GM18505 (cell line): Measurements from ENCODE around the gene TLE2.

ENCODE experiments used
- ATAC-seq: cut with Tn5 transposase; IDR thresholded peaks from one replicate; pipeline ENCODE4 v1.9.1; 2021; ENCODE audit not compliant: unreplicated experiment
- POLR2A ChIP-seq: IDR thresholded peaks from 4 replicates; pipeline ENCODE4 v1.6.1; 2011; ENCODE audit warnings: borderline replicate concordance; ENCODE audit not compliant: insufficient read depth, insufficient read length; ENCODE audit errors: extremely low read depth

Gene TLE2

DNA sequence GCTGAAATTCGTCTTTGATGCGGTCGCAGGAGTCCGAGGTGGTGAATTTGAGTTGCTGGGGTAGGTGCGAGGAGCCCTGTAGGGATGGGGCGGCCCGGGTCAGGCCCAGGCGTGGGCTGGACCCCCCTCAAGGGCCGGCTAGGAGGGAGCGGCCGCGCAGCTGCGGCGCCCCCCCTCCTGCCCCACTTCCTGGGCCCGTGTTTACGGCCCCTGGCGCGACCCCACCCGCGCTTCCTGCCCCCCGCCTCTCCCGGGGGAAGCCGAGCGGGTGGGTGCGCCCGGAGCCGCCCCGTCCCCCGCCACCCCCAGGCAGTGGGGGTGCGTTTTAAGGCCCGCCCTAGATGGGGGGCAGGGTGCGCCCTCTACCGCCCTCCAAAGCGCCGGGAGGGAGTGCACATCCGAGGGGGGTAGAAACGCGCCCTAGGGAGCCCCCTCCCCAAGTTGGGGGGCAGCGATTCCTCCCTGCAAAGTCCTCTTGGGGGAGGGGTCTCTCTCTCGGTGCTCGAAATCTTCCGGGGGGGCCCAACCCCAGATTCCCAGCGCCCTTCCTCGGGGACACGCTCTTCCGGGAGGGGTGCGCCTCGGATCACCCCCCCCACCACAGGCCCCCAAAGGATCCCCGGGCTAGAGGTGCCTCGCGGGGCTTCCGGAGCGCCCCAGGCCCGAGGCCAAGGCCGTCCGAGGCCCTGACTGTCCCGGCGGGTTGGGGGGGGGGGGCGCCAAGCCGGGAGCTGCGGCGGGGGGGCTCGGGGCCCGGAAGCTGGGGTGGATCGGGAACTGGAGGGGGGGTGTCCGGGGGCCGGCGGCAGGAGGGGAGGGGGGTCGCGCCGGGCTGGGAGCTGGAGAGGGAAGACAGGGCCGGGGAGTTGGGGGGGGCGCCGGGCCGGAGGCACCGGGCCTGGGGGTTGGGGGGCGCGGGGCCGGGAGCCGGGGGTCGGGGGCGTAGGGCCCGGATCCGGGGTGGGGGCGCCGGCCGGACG, 32.4 kb upstream of the TLE2 start:
- peak; percentile 43 for TF ChIP-seq POLR2A
- no peak for ATAC-seq

- TF ChIP-seq POLR2A: no peak
- ATAC-seq: no peak
Observed at GRCh38 chr19:3060857-3061181, 31.7 kb upstream of the TLE2 start.

- no peak for TF ChIP-seq POLR2A
- ATAC-seq: no peak
Observed at GRCh38 chr19:3059653-3060052, 30.6 kb upstream of the TLE2 start.

- no peak for ATAC-seq
- TF ChIP-seq POLR2A: no peak
Observed at GRCh38 chr19:3058821-3059314, 29.8 kb upstream of the TLE2 start.

DNA sequence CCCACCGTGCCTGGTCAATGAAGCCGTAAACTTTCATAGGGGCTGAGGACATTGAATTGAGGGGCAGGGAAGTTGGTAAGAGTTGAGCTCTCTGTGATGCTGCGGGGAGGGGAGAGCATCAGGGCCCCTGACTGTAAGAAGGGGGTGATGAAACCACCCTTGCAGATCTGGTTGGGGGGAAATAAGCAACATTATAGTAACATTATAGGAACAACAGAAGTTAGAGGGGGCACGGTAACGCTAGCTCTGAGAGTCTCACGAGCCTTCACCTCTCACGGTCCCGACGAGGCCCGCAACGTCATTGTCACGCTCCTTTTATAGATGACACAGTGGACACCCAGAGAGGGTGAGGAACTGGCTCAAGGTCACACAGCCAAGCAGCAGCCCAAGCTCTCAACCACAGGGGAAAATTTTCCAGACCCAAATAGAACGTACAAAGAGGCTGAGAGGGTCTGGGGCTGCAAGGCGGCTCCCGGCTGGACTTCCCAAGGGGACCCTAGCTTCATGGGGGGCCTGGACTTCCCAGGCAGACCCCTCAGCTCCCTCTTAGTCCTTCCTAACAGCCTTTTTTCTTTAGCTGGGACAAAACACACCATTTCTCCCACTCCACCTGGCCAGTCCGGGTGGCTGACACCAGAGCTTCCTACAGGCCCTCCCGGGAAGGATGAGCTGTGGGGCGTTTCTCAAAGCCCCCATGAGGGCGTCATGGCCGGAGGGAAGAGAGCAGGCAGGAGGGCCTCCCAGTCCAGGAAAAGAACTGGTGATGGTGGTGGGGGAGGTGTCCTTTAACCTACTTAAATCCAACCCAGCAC, 29.1 kb upstream of the TLE2 start:
- no peak for ATAC-seq
- TF ChIP-seq POLR2A: peak; percentile 24

DNA sequence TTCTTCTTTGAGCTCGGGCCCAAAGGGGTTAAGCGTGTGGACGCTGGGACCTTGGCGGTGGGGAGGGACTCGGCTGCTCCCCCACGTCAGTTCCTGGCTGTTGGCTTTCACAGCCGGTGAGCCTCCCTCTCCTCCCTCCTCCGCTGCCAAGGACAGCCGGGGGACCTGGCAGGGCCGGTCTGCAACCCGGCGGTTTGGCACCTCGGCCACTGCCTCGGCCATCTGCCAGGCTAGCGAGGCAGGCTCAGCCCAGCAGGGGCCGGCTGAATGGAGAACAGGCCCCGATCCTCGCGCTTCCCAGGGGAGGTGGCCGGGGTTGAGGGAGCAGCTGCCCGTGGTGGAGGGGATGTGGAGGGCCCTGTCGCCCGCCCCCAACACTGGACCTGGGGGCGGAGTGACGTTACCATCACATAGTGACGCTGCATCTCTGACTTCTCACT, 28.2 kb upstream of the TLE2 start:
- no peak for ATAC-seq
- no peak for TF ChIP-seq POLR2A

DNA sequence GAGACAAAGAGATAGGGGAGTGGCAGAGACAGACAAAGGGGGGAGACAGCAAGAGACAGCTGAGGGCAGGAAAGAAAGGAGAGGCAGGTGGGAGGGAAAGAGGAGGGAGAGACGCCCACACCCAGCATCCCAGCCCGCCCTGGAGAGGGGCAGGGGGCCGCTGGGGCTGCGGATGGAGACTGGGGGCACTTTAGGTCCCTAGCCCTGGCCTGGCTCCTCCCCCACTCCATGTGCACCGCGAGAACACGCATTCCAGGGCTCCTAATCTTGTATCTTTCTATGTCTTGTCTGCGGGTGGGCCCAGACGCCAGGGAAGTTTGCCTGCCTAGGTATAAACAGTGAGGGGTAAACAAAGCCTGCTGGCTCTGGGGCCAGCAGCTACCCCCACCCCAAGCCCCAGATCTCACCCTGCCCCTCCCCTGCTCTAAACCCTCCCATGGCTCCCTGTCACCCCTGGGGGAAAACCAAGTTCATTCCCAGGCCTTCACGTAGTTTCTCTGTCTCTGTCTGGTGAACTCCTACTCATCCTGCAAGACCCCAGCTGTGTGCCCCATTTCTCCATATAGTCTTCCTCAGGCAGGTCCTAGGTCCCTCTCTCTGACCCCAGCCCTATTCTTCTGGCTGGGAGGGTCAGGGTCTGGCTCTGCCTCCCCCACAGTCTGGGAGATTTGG, 27.5 kb upstream of the TLE2 start:
- no peak for TF ChIP-seq POLR2A
- ATAC-seq: no peak

DNA sequence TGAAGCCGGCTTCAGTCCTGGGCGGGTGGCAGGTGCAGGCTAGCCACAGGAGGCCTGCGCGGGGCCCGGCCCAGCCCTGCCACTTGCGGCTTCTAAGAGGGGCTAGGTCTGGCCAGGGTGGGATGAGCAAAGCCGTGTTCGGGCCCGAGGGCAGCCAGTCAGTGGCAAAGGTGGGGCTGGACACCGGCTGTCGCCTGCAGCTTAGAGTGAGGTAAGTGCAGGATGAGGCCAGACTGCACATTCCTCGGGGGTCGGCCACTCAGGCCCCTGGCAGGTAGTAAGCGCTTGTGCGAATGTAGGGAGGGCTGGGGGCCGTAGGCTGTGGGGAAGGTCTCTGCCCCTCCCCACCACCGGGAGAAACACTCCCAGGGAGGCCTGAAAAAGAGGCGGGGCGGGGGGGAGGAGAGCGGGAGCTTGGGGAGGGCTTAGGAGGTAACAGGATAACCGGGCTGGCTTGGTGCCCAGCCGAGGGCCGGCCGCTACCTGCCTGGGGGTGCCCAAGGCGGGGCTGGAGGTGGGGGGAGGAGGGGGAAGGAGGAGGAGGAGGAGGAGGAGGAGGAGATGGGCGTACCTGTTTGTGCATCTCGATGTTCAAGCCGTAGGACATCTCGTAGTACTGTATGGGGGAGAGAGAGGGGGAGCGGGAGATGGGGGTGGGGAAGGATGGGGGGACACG, 26.8 kb upstream of the TLE2 start:
- TF ChIP-seq POLR2A: no peak
- ATAC-seq: no peak

DNA sequence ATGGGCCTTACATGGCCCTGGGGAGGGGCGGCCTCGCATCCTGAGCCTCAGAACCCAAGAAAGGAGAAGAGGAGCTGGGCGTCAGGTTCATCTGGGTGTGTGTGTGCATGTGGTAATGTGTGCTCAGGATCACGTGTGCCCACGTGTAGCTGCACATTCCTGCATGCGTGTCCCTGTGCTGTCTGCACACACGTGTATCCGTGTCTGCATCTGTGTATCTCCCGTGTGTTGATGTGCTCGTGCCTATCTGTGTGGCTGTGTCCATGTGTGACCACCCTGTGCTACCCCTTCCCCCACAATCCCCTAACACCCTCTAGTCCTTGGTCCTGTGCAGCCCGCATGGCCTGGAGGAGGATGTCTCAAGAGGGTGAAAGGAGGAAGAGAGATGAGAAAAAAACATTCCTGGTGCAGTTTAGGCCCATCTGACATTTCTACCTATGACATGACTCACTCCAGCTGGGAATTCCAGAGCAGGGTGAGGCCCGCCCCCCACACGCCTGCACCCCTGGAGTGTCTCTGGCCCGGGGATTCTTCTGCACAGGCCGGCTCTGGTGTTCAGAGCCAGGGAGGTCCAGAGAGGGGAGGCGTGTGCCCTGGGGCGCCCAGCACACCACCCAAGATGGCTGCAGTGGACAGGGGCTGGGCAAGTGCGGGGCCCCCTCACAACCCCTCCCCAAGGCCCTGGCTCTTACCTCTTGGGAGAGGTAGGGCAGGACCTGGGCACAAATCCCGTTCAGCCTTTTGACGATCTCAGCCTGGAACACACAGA, 26.1 kb upstream of the TLE2 start:
- no peak for ATAC-seq
- no peak for TF ChIP-seq POLR2A

- TF ChIP-seq POLR2A: no peak
- ATAC-seq: no peak
Observed at GRCh38 chr19:3054265-3054971, 25.3 kb upstream of the TLE2 start.

DNA sequence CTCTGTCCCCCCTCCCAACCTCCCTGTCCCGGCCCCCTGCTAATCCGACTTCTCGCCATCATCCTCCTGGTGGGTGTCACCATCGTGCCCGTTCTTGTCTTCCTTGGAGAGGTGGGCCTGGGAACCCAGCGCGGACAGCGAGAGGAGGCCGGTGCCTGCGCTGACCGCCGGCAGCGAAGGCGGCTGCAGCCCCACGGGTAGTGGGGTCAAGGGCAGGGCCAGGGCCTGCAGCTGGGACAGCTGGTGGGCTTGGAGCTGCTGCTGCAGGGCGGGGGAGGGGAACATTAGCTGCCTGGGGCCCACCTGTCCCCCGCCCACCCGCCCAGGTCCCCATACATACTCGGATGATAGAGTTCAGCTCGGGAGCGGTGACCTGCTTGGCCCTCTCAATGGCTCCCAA, 24.7 kb upstream of the TLE2 start:
- no peak for ATAC-seq
- TF ChIP-seq POLR2A: no peak
